ENCODE measurements around the gene FMR1NB. TPM values are rescaled to one million over a fixed set of nuclear protein-coding genes. Genes with fewer than 3 reads are reported as not detected.

The FMR1NB gene, protein sequence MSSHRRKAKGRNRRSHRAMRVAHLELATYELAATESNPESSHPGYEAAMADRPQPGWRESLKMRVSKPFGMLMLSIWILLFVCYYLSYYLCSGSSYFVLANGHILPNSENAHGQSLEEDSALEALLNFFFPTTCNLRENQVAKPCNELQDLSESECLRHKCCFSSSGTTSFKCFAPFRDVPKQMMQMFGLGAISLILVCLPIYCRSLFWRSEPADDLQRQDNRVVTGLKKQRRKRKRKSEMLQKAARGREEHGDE
- total RNA-seq, result not detected

- Mint-ChIP-seq H3K27me3 (no peaks in the 10 kb centered on the region), H3K4me1 (ENCODE audit: low read depth in 2 of 2) (no peaks in the 10 kb centered on the region)
Observed at GRCh38 chrX:147981038-147981752, at the start of gene FMR1NB. TSS of gene FMR1NB (plus strand) at chrX:147981337. CDS start at chrX:147981403, 66 bp downstream.

GRCh38 chrX:147933815-147934214 lies 47.3 kb upstream of the FMR1NB start:
- ATAC-seq (no peak), DNase-seq (ENCODE audit: low spot score) (no peak)
- no peaks in the 10 kb centered on the region for H3K27me3 Mint-ChIP-seq
- peaks cover 0 to 4% of the 10 kb centered on the region in 2 donors for H3K4me1 Mint-ChIP-seq (ENCODE audit: low read depth in 2 of 2)
- no peak overlapping the region for H3K27ac Mint-ChIP-seq
- no peaks in the 10 kb centered on the region for H3K9me3 Mint-ChIP-seq
- H3K36me3 Mint-ChIP-seq, result peaks cover 16% of the 10 kb centered on the region
- no peak overlapping the region for H3K4me3 Mint-ChIP-seq

More at GRCh38 chrX:147981038-147981752, at the start of gene FMR1NB:
- Mint-ChIP-seq H3K9me3 (peaks cover 2% of the 10 kb centered on the region), H3K4me3 (no peak within 1 kb of the TSS), H3K27ac (no peak within 1 kb of the TSS), H3K36me3 (no peaks in the 10 kb centered on the region)
- ATAC-seq (no peak), DNase-seq (ENCODE audit: low spot score) (no peak)

- peaks cover 0 to 4% of the 10 kb centered on the region in 2 donors for H3K4me1 Mint-ChIP-seq (ENCODE audit: low read depth in 2 of 2)
- ATAC-seq (no peak), DNase-seq (ENCODE audit: low spot score) (no peak)
- H3K36me3 Mint-ChIP-seq, result peaks cover 16% of the 10 kb centered on the region
- no peaks in the 10 kb centered on the region for H3K27me3 Mint-ChIP-seq
- H3K4me3 Mint-ChIP-seq, result no peak overlapping the region
- H3K27ac Mint-ChIP-seq, result no peak overlapping the region
- H3K9me3 Mint-ChIP-seq, result no peaks in the 10 kb centered on the region
Observed at GRCh38 chrX:147935156-147935758, 45.9 kb upstream of the FMR1NB start.

DNA sequence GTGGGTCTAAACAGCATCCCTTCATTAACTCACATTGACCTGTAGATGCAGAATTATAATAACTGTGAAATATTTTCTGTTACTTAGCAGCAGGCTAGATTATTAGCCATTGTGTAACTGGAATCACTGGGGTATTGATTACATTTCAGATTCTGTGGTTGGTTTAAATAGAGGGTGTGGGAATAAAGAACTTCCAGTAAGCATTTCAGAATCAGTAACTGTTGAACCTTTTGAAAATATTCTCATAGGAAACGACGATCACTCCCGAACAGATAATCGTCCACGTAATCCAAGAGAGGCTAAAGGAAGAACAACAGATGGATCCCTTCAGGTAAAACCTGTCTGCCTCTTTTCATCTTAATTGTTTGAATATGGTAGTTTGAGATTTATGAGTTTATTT lies 35.9 kb upstream of the FMR1NB start:
- peaks cover 13% of the 10 kb centered on the region for H3K36me3 Mint-ChIP-seq
- H3K9me3 Mint-ChIP-seq, result no peaks in the 10 kb centered on the region
- H3K27ac Mint-ChIP-seq, result no peak overlapping the region
- DNase-seq (ENCODE audit: low spot score), result no peak
- ATAC-seq, result no peak
- no peaks in the 10 kb centered on the region for H3K27me3 Mint-ChIP-seq
- no peak overlapping the region for H3K4me3 Mint-ChIP-seq
- no peaks in the 10 kb centered on the region for H3K4me1 Mint-ChIP-seq (ENCODE audit: low read depth in 2 of 2)

- Mint-ChIP-seq H3K36me3 (peaks cover 13% of the 10 kb centered on the region), H3K9me3 (no peaks in the 10 kb centered on the region), H3K4me3 (no peak overlapping the region), H3K27ac (no peak overlapping the region), H3K27me3 (no peaks in the 10 kb centered on the region), H3K4me1 (ENCODE audit: low read depth in 2 of 2) (no peaks in the 10 kb centered on the region)
- no peak for ATAC-seq
- DNase-seq (ENCODE audit: low spot score), result no peak
Observed at GRCh38 chrX:147948531-147948930, 32.6 kb upstream of the FMR1NB start.

DNA sequence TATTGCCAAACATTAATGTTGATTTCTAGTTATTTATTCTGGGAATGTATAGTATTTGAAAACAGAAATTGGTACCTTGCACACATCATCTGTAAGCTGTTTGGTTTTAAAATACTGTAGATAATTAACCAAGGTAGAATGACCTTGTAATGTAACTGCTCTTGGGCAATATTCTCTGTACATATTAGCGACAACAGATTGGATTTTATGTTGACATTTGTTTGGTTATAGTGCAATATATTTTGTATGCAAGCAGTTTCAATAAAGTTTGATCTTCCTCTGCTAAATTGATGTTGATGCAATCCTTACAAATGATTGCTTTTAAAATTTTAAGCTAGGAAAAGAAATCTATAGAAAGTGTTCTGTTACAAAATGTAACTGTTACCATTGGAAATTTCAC lies 30.8 kb upstream of the FMR1NB start:
- ATAC-seq (no peak), DNase-seq (ENCODE audit: low spot score) (no peak)
- Mint-ChIP-seq H3K9me3 (no peaks in the 10 kb centered on the region), H3K36me3 (peaks cover 13% of the 10 kb centered on the region), H3K4me3 (no peak overlapping the region), H3K27me3 (no peaks in the 10 kb centered on the region), H3K4me1 (ENCODE audit: low read depth in 2 of 2) (no peaks in the 10 kb centered on the region), H3K27ac (no peak overlapping the region)

DNA sequence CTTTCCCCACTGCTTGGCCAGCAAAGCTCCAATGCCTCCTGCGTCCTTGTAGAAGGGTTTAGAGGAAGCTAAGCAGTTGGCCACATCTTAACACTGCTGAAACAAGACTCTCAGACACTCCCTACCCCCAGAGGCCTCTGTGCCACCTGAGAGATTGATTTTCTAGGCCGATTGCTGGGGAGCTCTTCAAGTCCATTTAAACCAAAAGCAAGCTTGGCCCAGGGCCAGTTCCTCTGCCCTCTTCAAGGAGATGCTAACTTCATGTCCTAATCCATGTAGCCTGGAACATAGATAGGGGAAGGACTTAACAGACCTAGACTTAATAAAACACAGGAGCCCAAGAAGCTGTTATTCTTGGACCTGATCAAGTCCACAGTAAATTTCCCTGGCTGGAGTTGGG lies 27.2 kb upstream of the FMR1NB start:
- H3K27ac Mint-ChIP-seq, result no peak overlapping the region

DNA sequence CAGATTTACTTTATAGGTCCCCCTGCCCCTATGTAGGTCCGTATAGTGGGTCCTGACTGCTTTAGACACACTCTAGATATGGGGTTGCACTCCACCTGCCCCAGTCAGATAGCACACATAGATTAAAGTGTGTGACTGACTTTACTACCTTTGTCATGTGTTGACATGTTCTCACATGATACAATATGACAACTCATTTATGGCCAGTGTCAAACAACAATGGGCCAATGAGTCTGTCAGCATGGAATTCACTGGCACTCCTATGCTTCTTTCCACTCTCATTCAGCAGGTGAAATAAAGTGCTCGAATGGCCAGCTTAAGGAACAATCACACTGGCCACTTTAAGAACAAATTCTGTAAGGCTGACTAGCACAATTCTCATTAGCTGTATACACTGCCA lies 23.8 kb upstream of the FMR1NB start:
- H3K4me1 Mint-ChIP-seq (ENCODE audit: low read depth in 2 of 2), result no peaks in the 10 kb centered on the region
- no peaks in the 10 kb centered on the region for H3K9me3 Mint-ChIP-seq
- H3K36me3 Mint-ChIP-seq, result peaks cover 4% of the 10 kb centered on the region
- H3K4me3 Mint-ChIP-seq, result no peak overlapping the region
- no peak overlapping the region for H3K27ac Mint-ChIP-seq
- DNase-seq (ENCODE audit: low spot score), result no peak
- no peak for ATAC-seq
- peaks cover 7 to 16% of the 10 kb centered on the region in 2 donors for H3K27me3 Mint-ChIP-seq

More for the DNA sequence above, 27.2 kb upstream of the FMR1NB start:
- H3K4me3 Mint-ChIP-seq, result no peak overlapping the region
- no peak for ATAC-seq
- peaks cover 0 to 7% of the 10 kb centered on the region in 2 donors for H3K27me3 Mint-ChIP-seq
- H3K36me3 Mint-ChIP-seq, result peaks cover 6% of the 10 kb centered on the region
- no peaks in the 10 kb centered on the region for H3K4me1 Mint-ChIP-seq (ENCODE audit: low read depth in 2 of 2)
- H3K9me3 Mint-ChIP-seq, result no peaks in the 10 kb centered on the region
- DNase-seq (ENCODE audit: low spot score), result no peak

GRCh38 chrX:147958291-147958690 lies 22.8 kb upstream of the FMR1NB start:
- Mint-ChIP-seq H3K36me3 (peaks cover 4% of the 10 kb centered on the region), H3K27me3 (peaks cover 7 to 18% of the 10 kb centered on the region in 2 donors), H3K27ac (no peak overlapping the region), H3K4me1 (ENCODE audit: low read depth in 2 of 2) (no peaks in the 10 kb centered on the region), H3K9me3 (no peaks in the 10 kb centered on the region), H3K4me3 (no peak overlapping the region)
- ATAC-seq (no peak), DNase-seq (ENCODE audit: low spot score) (no peak)

DNA sequence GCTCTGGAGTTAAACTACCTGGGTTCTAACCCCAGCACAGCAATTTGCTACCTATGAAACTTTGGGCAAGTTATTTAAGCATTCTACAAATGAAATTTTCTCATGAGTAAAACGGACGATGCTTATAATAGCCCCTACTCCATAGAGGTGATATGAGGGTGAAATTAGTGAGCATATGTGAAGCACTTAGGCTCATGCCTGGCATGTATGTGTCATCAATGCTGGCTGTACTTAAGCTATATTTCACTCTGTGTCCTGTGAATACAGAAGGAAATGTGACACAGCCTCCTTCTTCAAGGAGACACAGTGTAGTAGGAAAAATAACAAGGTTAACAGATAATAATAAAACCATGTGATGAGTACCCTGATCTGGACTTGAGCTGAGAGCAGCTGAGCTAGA lies 20.4 kb upstream of the FMR1NB start:
- Mint-ChIP-seq H3K36me3 (peaks cover 4% of the 10 kb centered on the region), H3K4me1 (ENCODE audit: low read depth in 2 of 2) (no peaks in the 10 kb centered on the region)

GRCh38 chrX:147962476-147962875 lies 18.7 kb upstream of the FMR1NB start:
- H3K27me3 Mint-ChIP-seq, result peaks cover 17 to 23% of the 10 kb centered on the region in 2 donors
- H3K27ac Mint-ChIP-seq, result no peak overlapping the region
- H3K36me3 Mint-ChIP-seq, result peaks cover 4% of the 10 kb centered on the region
- DNase-seq (ENCODE audit: low spot score), result no peak
- no peak overlapping the region for H3K4me3 Mint-ChIP-seq
- H3K9me3 Mint-ChIP-seq, result no peaks in the 10 kb centered on the region
- no peak for ATAC-seq
- H3K4me1 Mint-ChIP-seq (ENCODE audit: low read depth in 2 of 2), result no peaks in the 10 kb centered on the region

More for the DNA sequence above, 20.4 kb upstream of the FMR1NB start:
- no peak for DNase-seq (ENCODE audit: low spot score)
- peaks cover 17 to 22% of the 10 kb centered on the region in 2 donors for H3K27me3 Mint-ChIP-seq
- H3K27ac Mint-ChIP-seq, result no peak overlapping the region
- no peak for ATAC-seq
- no peak overlapping the region for H3K4me3 Mint-ChIP-seq
- H3K9me3 Mint-ChIP-seq, result no peaks in the 10 kb centered on the region

DNA sequence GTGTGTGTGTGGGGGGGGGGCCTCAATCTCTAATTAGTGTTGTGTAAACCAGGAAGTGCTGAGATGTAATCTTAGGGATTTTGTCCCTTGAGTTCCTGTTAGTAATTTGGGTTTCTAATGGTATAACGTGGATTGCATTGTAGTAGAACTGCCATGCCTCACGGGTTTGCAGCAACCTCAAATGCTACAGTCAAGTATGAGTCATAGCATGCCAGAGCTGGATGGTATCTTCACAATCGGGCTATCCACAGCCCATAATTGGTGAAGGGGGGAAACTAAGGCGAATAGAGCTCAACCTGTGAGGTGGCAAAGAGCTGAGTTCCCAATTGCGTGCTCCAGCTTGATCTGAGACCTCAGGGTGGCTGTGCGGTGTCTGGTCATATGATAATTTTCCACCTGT lies 2.2 kb upstream of the FMR1NB start:
- Mint-ChIP-seq H3K9me3 (peaks cover 2% of the 10 kb centered on the region), H3K4me1 (ENCODE audit: low read depth in 2 of 2) (no peaks in the 10 kb centered on the region), H3K4me3 (no peak overlapping the region), H3K27me3 (no peaks in the 10 kb centered on the region), H3K27ac (no peak overlapping the region), H3K36me3 (no peaks in the 10 kb centered on the region)
- no peak for DNase-seq (ENCODE audit: low spot score)
- ATAC-seq, result no peak

GRCh38 chrX:148020329-148020728 lies 39.2 kb downstream of the FMR1NB start:
- peaks cover 12 to 22% of the 10 kb centered on the region in 2 donors for H3K27me3 Mint-ChIP-seq
- no peaks in the 10 kb centered on the region for H3K9me3 Mint-ChIP-seq
- ATAC-seq (no peak), DNase-seq (ENCODE audit: low spot score) (no peak)
- H3K4me1 Mint-ChIP-seq (ENCODE audit: low read depth in 2 of 2), result no peaks in the 10 kb centered on the region
- H3K27ac Mint-ChIP-seq, result no peak overlapping the region
- no peaks in the 10 kb centered on the region for H3K36me3 Mint-ChIP-seq
- H3K4me3 Mint-ChIP-seq, result no peak overlapping the region

Measured in natural killer cell treated with Interleukin-12 subunit alpha and Interleukin-12 subunit beta and Interleukin-15 and Interleukin-18, amount 100 ng/mL, for 72 hours (primary cell).